GM12891 (cell line): ENCODE data around the gene ATXN1.

Source experiments
- DNase-seq: peaks from one replicate; pipeline ENCODE4 v3.0.0; 2011; ENCODE audit warnings: low spot score; ENCODE audit not compliant: insufficient read length
- FAIRE-seq: peaks from 2 replicates; lab custom pipeline; 2011; peaks lifted over from hg19 to GRCh38; lab: Jason Lieb, UNC
- PAX5 ChIP-seq: IDR thresholded peaks from 2 replicates; pipeline ENCODE4 v1.6.1; 2011; ENCODE audit warnings: low read length, moderate library complexity, mild to moderate bottlenecking; ENCODE audit not compliant: insufficient read depth, severe bottlenecking
- POLR2A ChIP-seq: IDR thresholded peaks from 2 replicates; pipeline ENCODE4 v1.6.1; 2011; ENCODE audit warnings: low read depth, low read length, control low read depth
- POLR2AphosphoS5 ChIP-seq: IDR thresholded peaks from 2 replicates; pipeline ENCODE4 v1.6.1; 2011; ENCODE audit warnings: low read depth, low read length, control low read depth
- POU2F2 ChIP-seq: IDR thresholded peaks from 2 replicates; pipeline ENCODE4 v1.6.1; 2011; ENCODE audit warnings: low read depth, mild to moderate bottlenecking, control low read depth, low read length, moderate library complexity
- SPI1 ChIP-seq: IDR thresholded peaks from 2 replicates; pipeline ENCODE4 v1.6.1; 2011; ENCODE audit warnings: low read depth, low read length, control low read depth
- TAF1 ChIP-seq: IDR thresholded peaks from 2 replicates; pipeline ENCODE4 v1.6.1; 2011; ENCODE audit warnings: low read depth, low read length, control low read depth

ATXN1 gene

DNA sequence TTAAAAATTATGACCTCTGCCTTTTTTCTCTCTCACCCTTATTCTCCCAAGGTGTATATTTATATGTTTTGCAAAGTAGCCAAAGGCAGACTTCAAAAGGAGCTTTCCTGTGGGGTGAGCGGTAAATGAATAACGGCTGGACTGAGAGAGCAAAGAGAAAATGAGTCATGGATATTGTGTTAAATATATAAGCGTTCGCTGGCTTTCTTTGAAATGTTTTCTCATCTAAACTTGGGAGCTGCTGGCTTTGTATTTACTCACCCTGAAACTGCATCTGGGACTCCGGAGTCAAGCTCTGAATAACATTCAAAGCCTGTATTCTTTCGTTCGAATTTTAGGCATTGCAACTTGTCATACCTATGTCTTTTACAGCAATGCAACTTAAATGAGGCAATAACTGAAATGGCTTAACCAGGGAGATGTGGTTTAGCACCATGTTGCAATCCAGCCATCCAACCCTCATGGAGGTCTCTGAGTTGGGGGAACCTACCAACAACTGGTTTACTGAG is 32.0 kb downstream of the ATXN1 start:
- TF ChIP-seq POLR2A (no peak), POU2F2 (no peak), SPI1 (no peak), POLR2AphosphoS5 (no peak), TAF1 (no peak), PAX5 (no peak)
- no peak for DNase-seq
- no peak for FAIRE-seq

DNA sequence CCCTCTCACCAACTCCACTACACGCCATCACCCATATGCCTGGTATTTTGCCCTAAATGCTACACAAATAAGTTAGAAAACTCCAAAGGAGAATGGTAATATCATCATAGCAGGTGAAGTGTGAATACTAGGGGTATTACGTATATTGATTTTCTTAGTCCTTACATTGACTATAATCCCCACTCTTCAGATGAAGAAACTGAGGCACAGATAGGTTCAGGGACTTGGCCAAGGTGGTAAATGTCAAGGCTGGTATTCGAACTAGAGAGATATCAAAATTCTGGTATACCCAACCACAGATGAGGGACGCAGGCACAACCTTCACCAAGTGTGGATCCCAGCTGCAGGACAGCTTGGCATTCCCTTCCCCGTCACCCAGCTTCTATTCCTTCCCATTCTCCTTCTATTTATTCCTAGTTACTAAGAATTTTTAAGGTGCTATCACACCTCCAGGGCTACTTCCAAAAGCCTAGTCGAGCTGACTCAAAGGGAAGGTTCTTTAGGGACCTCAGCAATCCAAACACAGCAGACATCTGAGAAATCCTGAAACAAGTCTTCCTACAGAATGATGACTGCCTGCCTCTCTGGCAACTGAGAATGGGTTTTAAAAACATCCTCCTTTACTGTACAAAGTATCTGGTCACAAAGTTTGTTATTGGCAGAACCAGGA is 32.6 kb downstream of the ATXN1 start:
- no peak for FAIRE-seq
- TF ChIP-seq POU2F2 (no peak), TAF1 (no peak), POLR2A (no peak), PAX5 (no peak), POLR2AphosphoS5 (no peak), SPI1 (no peak)
- no peak for DNase-seq

DNA sequence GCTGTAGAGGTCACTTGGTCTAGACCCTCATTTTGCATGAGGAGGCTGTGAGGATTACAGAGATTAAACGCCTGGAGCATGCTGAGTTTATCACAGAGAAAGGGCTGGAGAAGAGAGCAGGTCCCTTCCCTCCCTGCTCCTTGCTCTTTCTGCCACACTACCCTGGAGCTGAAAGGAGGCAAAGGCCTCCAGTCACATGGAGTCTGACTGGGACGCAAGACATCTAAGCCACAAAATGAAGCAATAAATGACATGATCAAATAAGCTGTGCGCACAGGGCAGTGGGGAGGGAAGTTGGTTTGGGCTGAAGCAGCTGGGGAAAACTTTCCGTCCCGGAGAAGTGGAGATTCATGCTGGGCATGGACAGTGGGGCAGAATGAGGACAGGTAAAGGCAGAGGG is 33.3 kb downstream of the ATXN1 start:
- FAIRE-seq (no peak), DNase-seq (no peak)
- TF ChIP-seq POLR2AphosphoS5 (no peak), SPI1 (no peak)

DNA sequence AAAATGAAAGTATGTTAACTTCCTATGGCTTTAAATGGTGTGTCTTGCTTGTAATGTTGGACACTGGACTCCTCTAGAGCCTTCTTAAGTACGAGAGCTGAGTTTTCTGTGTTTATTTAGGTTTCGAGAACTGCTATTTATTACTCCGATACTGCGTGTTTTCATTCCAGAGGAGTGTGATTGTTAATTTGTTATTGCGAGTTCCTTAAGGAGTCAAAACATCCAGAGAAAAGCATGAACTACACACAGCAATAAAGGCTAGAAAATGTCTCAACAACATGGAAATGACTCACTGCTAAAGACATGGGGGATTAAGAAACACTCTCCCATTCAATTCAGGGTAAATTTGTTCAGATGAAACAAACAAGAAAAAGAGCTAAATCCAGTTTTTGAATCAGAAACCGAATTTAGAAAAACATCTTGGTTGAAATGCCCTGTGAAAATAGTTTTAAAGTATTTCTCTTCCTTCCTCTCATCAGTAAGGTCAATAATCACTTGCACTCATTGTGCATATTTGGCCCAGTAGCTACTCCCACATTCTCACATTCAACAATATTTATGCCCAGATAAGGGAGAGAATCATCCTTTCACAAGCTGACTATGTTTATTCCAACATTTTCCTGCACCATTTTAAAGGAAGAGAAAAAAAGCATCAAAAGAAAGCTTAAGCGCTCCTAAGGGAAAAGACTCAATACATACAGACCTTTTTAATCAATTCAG is 36.0 kb downstream of the ATXN1 start:
- no peak for DNase-seq
- no peak for TF ChIP-seq POU2F2
- TF ChIP-seq POLR2AphosphoS5: no peak
- TF ChIP-seq PAX5: no peak
- no peak for TF ChIP-seq TAF1
- no peak for TF ChIP-seq SPI1
- TF ChIP-seq POLR2A: no peak
- FAIRE-seq: no peak

DNA sequence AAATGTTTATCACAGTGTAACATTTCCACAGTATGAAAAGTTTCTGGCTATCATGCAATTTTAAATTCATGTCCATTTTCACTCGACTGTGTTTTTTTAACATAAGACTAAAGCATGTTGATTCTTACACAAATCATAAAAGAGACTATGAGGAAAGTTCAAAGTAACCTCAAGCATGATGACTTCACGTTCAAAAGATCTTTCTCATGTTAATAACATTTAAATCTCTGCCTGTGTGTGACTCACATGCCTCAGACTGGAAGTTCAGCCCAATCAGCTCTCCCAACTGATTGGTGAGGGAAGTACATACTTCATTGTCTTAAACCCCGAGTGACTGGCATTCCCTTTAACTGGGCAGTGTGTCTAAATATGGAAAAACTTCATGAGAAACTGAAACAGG is 37.4 kb downstream of the ATXN1 start:
- FAIRE-seq (no peak), DNase-seq (no peak)
- TF ChIP-seq SPI1 (no peak), PAX5 (no peak), POU2F2 (no peak), POLR2A (no peak), TAF1 (no peak), POLR2AphosphoS5 (no peak)

DNA sequence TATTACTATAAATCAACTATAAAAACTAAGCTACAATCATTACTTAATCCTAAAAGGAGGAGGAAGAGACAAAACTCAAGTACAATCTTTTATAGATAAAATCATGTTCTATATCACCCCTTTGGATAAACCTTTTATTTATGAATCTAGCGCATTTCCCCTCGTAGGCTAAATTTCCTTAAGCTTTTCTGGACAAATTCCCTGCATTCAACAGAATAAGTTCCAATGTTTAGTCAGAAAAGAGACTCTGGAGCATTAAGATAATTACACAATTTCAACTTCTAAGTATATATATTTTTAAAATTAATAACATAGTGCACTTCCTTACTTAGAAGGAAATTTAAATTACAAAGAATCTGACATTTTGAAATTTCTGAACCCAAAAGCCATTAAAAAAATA is 37.9 kb downstream of the ATXN1 start:
- no peak for TF ChIP-seq SPI1
- no peak for TF ChIP-seq POU2F2
- TF ChIP-seq PAX5: no peak
- no peak for TF ChIP-seq TAF1
- no peak for TF ChIP-seq POLR2A
- no peak for TF ChIP-seq POLR2AphosphoS5
- FAIRE-seq: no peak
- no peak for DNase-seq

DNA sequence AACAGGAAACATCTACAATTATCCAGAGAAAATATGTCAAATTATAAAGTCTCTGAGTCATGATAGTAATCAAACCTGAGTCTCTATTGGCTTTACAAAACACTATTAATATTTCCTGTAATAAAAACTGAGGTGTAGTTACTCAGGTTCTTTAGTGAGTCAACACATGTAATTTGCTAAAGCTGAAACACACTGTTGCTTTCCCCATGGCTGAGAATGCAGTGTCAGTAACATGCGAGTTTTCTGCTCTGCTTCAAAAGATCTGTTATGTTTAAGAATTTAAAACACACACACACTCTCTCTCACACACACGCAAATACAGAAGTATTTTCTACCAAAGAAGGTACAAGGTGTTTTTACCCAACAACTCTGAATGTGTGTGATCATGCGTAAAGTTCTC is 38.6 kb downstream of the ATXN1 start:
- FAIRE-seq (no peak), DNase-seq (no peak)
- TF ChIP-seq PAX5 (no peak), POLR2AphosphoS5 (no peak)

DNA sequence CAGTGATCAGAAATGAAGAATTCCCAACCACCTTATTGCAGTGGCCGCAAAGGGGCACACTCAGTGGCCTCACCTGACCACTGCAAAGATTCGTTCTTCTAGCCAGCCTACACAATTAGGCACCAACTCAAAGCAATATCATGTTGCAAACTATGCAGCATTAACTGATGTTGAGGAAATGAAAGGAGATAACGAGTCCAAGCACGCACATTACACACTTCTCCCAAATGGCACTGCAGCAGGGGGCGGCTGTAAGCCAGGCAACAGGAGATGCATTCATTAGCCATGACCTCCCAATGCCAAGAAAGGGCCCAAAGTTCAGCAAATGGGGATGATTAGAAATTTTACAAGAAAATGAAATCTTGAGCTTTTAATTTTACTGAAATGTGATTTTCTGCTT is 39.3 kb downstream of the ATXN1 start:
- TF ChIP-seq POLR2AphosphoS5 (no peak), POLR2A (no peak), SPI1 (no peak), POU2F2 (no peak), PAX5 (no peak), TAF1 (no peak)
- no peak for FAIRE-seq

DNA sequence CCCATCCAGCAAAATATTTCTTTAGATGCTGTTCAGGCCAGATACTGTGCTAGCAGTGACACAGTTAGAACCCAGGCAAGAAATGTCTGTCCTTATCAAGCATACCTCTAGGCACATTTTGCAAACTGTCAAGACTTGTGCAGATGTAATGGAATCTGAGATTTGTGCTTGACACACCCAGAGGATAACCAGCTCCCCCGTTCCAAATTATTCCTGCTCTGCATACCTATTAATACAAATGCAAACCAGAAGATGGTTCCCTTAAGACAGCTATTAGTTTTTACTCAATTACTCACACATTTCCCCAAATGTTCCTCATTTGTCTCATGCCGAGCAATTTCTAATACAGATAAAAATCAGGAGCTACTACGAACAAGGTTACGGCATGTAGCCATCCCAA is 40.4 kb downstream of the ATXN1 start:
- TF ChIP-seq POLR2AphosphoS5 (no peak), PAX5 (no peak), POU2F2 (no peak), TAF1 (no peak), SPI1 (no peak)
- FAIRE-seq: no peak
- no peak for DNase-seq

More for the DNA sequence above, 39.3 kb downstream of the ATXN1 start:
- DNase-seq: no peak

DNA sequence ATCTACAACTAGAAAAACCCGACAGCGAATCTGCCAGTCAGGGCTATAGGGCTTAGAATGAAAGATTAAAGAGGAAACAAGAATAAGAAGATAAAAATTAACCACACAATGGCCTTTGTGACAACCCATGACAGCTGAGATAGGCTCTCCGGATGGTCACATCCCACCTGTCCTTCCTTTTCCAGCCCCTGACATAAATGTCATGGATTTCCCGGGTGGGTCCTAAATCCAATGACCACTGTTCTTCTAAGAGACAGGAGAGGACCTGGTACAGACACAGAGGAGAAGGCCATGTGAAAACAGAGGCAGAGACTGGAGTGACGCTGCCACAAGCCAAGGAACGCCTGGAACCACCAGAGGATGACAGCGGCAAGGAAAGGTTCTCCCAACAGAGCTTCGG is 41.8 kb downstream of the ATXN1 start:
- FAIRE-seq: no peak
- TF ChIP-seq POLR2AphosphoS5 (no peak), POU2F2 (no peak), PAX5 (no peak), POLR2A (no peak), TAF1 (no peak), SPI1 (no peak)
- no peak for DNase-seq

DNA sequence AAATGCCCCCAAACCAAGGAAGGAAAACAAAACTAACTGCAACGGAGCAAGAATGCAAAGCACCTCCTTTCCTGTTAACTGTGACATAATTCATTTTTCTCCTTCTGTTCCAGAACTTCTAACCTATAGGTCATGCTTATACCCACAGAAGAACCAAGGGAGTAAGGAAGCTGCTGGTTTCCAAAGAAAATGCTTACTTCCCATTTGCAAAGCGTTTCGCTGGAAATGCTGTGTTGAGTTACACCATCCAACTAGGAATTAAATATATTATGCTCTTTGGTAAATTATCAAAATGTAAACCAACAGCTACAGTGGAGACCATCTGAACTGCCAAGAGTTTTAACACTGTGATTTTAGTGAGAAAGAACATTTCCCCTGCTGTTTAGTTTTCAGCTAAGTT is 42.9 kb downstream of the ATXN1 start:
- FAIRE-seq: no peak

More for the DNA sequence above, 42.9 kb downstream of the ATXN1 start:
- no peak for DNase-seq
- TF ChIP-seq POLR2AphosphoS5 (no peak), TAF1 (no peak), POLR2A (no peak), PAX5 (no peak), POU2F2 (no peak), SPI1 (no peak)
